Measurements from ENCODE around the gene ATG7. TPM values are rescaled to one million over a fixed set of nuclear protein-coding genes. Genes with fewer than 3 reads are reported as not detected.

Gene ATG7
- total RNA-seq, 1 experiment from 2014 or later = 36.0 TPM

- no peaks in the 10 kb centered on the region for H3K27me3 ChIP-seq (ENCODE audit: control insufficient read depth, insufficient read depth, low read length)
- in situ Hi-C loops (cut with HindIII; ENCODE audit: low pct_unique_long_range_greater_than_20kb, low sequenced_read_pairs) (no loop called here), intact Hi-C loops (cut with micrococcal nuclease; ENCODE audit: unreplicated experiment) (no loop called here)
- no peaks in the 10 kb centered on the region; the same call in 1 of the 2 replicates for H3K36me3 ChIP-seq (ENCODE audit: control insufficient read depth, insufficient read depth, low read length)
- H3K27ac ChIP-seq (ENCODE audit: low read length) = peak overlapping the region; percentile 95
- BruUV-seq (replicated peaks) = no TSS peak
- POLR2A ChIA-PET = interaction anchor here (0.7 to 1.2 kb wide), 2 partner anchors 18 to 19 kb away, joined by 4 to 8 read pairs; no protein-coding TSS in a partner anchor
- CTCF ChIA-PET = no interaction called here
- TF ChIP-seq POLR2AphosphoS5 (IDR thresholded peaks at IDR 0.05; ENCODE audit: low read depth, low read length) = no peak
- no peak for TF ChIP-seq CTCF (IDR thresholded peaks at IDR 0.05)
- no peak for TF ChIP-seq REST (IDR thresholded peaks at IDR 0.05; ENCODE audit: insufficient read depth in 1 of 2, low read depth in 2 of 2, low read length in 1 of 2)
- no peak for TF ChIP-seq SIN3A (IDR thresholded peaks at IDR 0.05; ENCODE audit: borderline replicate concordance, insufficient read depth, low read depth, low read length)
- no peak for TF ChIP-seq TCF7L2 (IDR thresholded peaks at IDR 0.05; ENCODE audit: low read depth, low read length)
- peaks cover 64% of the 10 kb centered on the region for H3K4me1 ChIP-seq (ENCODE audit: control insufficient read depth, insufficient read depth, low read length)
- no peaks in the 10 kb centered on the region for H3K9me3 ChIP-seq (ENCODE audit: control insufficient read depth, insufficient read depth, low read depth, low read length)
- H3K4me3 ChIP-seq (ENCODE audit: low read depth in 2 of 2, low read length in 2 of 2) = peak overlapping the region; percentile 27 to 52
- peak; percentile 29 for ATAC-seq
- DNase-seq (ENCODE audit: low read depth, low spot score) = no peak
These were observed 309.3 kb downstream of the ATG7 start for GRCh38 chr3:11581237-11582190.

GRCh38 chr3:11582191-11582968 is 310.2 kb downstream of the ATG7 start:
- CTCF ChIA-PET = no interaction called here
- Histone ChIP-seq H3K9me3 (ENCODE audit: control insufficient read depth, insufficient read depth, low read depth, low read length) (no peaks in the 10 kb centered on the region), H3K27ac (ENCODE audit: low read length) (peak overlapping the region; percentile 95), H3K36me3 (ENCODE audit: control insufficient read depth, insufficient read depth, low read length) (no peaks in the 10 kb centered on the region; the same call in 1 of the 2 replicates), H3K4me3 (ENCODE audit: low read depth in 2 of 2, low read length in 2 of 2) (peak overlapping the region; percentile 27 to 52), H3K27me3 (ENCODE audit: control insufficient read depth, insufficient read depth, low read length) (no peaks in the 10 kb centered on the region), H3K4me1 (ENCODE audit: control insufficient read depth, insufficient read depth, low read length) (peaks cover 67% of the 10 kb centered on the region)
- in situ Hi-C loops (cut with HindIII; ENCODE audit: low pct_unique_long_range_greater_than_20kb, low sequenced_read_pairs) (no loop called here), intact Hi-C loops (cut with micrococcal nuclease; ENCODE audit: unreplicated experiment) (no loop called here)
- TF ChIP-seq SIN3A (IDR thresholded peaks at IDR 0.05; ENCODE audit: borderline replicate concordance, insufficient read depth, low read depth, low read length) (0 out of 2 replicates have a peak, but pooled peaks have one; percentile 32), POLR2AphosphoS5 (IDR thresholded peaks at IDR 0.05; ENCODE audit: low read depth, low read length) (no peak), CTCF (IDR thresholded peaks at IDR 0.05) (no peak), TCF7L2 (IDR thresholded peaks at IDR 0.05; ENCODE audit: low read depth, low read length) (peak; percentile 24; the same call in 1 of the 2 replicates), REST (IDR thresholded peaks at IDR 0.05; ENCODE audit: insufficient read depth in 1 of 2, low read depth in 2 of 2, low read length in 1 of 2) (no peak)
- DNase-seq (ENCODE audit: low read depth, low spot score) (no peak), ATAC-seq (peak; percentile 86)
- no TSS peak for BruUV-seq (replicated peaks)
- POLR2A ChIA-PET = no interaction called here
